GM12878 (cell line): ENCODE data around the gene MYO1H. TPM values are rescaled to one million over a fixed set of nuclear protein-coding genes. Genes with fewer than 3 reads are reported as not detected.

Experiments
- ATAC-seq: fragments of 200-7000 bp; cut with Tn5 transposase; 3 replicates; pipeline ENCODE4 v1.9.1; 2020; ENCODE audit warnings: mild to moderate bottlenecking, moderate library complexity
- BruUV-seq: library from RNA; stranded (reverse); fragments of 400-500 nt; replicated peaks from 2 replicates; lab custom pipeline; 2021; lab: Mats Ljungman, UMichigan
- CTCF ChIA-PET: fragments of 300-600 bp; sonication (Branson Sonifier 250); formaldehyde crosslinking; extraction: SDS; loops from one replicate; lab custom pipeline; 2021; ENCODE audit warnings: inconsistent platforms; lab: Yijun Ruan, JAX
- POLR2A ChIA-PET: fragments of 350-600 bp; formaldehyde crosslinking; extraction: SDS; loops from one replicate; lab custom pipeline; 2021; ENCODE audit warnings: inconsistent platforms; lab: Charles Lee
- RAD21 ChIA-PET: fragments of 300-600 bp; sonication (Branson Sonifier 250); formaldehyde crosslinking; loops from one replicate; lab custom pipeline; 2023; ENCODE audit warnings: antibody characterized with exemption; ENCODE audit not compliant: unreplicated experiment; lab: Charles Lee
- SMC1A ChIA-PET: fragments of 300-600 bp; sonication (Branson Sonifier 250); formaldehyde crosslinking; loops from one replicate; lab custom pipeline; 2023; ENCODE audit not compliant: unreplicated experiment, uncharacterized antibody; lab: Charles Lee
- DNase-seq: peaks from one replicate; pipeline ENCODE4 v3.0.0-alpha.2; 2011; ENCODE audit warnings: low read depth, low spot score
- FAIRE-seq: peaks from 3 replicates; lab custom pipeline; 2011; peaks lifted over from hg19 to GRCh38; lab: Jason Lieb, UNC
- H2AFZ ChIP-seq: 2 replicates; pipeline ENCODE4 v1.6.0; 2011; ENCODE audit warnings: low read depth, low read length, control low read depth; ENCODE audit not compliant: control insufficient read depth
- H3K27ac ChIP-seq: 2 replicates; pipeline ENCODE4 v1.5.1; 2011; ENCODE audit warnings: control low read depth; ENCODE audit not compliant: control insufficient read depth, insufficient read depth
- H3K27me3 ChIP-seq, 2 experiments: replicated peaks in 1 of 2; 2 replicates each; pipeline versions ENCODE4 v1.6.0 to v1.6.1; 2011; ENCODE audit warnings: low read length in 1 of 2; ENCODE audit not compliant: control insufficient read depth in 2 of 2, insufficient read depth in 2 of 2
- H3K36me3 ChIP-seq, 2 experiments: 2 replicates each; pipeline ENCODE4 v1.5.1; 2011; ENCODE audit warnings: low read length in 1 of 2; ENCODE audit not compliant: control insufficient read depth in 2 of 2, insufficient read depth in 2 of 2
- H3K4me1 ChIP-seq: 2 replicates; pipeline ENCODE4 v1.6.1; 2011; ENCODE audit warnings: mild to moderate bottlenecking, low read length, moderate library complexity, mixed read lengths; ENCODE audit not compliant: control insufficient read depth, insufficient read depth
- H3K4me2 ChIP-seq: 2 replicates; pipeline ENCODE4 v1.6.0; 2011; ENCODE audit warnings: control low read depth; ENCODE audit not compliant: control insufficient read depth, insufficient read depth
- H3K4me3 ChIP-seq: fragments of 200-600 bp; sonication (generic); 2 replicates; pipeline ENCODE4 v1.5.1; 2016
- H3K79me2 ChIP-seq: 2 replicates; pipeline ENCODE4 v1.6.0; 2011; ENCODE audit warnings: low read length; ENCODE audit not compliant: control insufficient read depth, insufficient read depth
- H3K9ac ChIP-seq: 2 replicates; pipeline ENCODE4 v1.8.0; 2011; ENCODE audit warnings: low read length, control low read depth, mixed read lengths; ENCODE audit not compliant: control insufficient read depth, insufficient read depth
- H3K9me3 ChIP-seq: replicated peaks from 3 replicates; pipeline ENCODE4 v1.5.1; 2011; ENCODE audit warnings: mild to moderate bottlenecking, low read length; ENCODE audit not compliant: control insufficient read depth, insufficient read depth
- H4K20me1 ChIP-seq: 2 replicates; pipeline ENCODE4 v1.6.0; 2011; ENCODE audit not compliant: control insufficient read depth, insufficient read depth
- ATF3 ChIP-seq: IDR thresholded peaks from 2 replicates; pipeline ENCODE4 v1.6.1; 2011; ENCODE audit warnings: low read depth, mild to moderate bottlenecking, low read length, moderate library complexity, borderline replicate concordance; ENCODE audit errors: extremely low read depth
- BACH1 ChIP-seq: fragments of 450-650 bp; IDR thresholded peaks from 2 replicates; pipeline ENCODE4 v1.6.1; 2017; ENCODE audit warnings: mild to moderate bottlenecking, borderline replicate concordance
- CBX3 ChIP-seq: fragments of 200-600 bp; sonication (generic); IDR thresholded peaks from 2 replicates; pipeline ENCODE4 v1.6.1; 2016; ENCODE audit warnings: low read depth, borderline replicate concordance
- DPF2 ChIP-seq: fragments of 450-650 bp; IDR thresholded peaks from 2 replicates; pipeline ENCODE4 v1.6.1; 2017; ENCODE audit warnings: mild to moderate bottlenecking
- MEF2A ChIP-seq: IDR thresholded peaks from 2 replicates; pipeline ENCODE4 v1.6.1; 2011; ENCODE audit warnings: low read depth, mild to moderate bottlenecking, low read length, moderate library complexity; ENCODE audit not compliant: insufficient read depth
- NFXL1 ChIP-seq: fragments of 450-650 bp; IDR thresholded peaks from 2 replicates; pipeline ENCODE4 v1.6.1; 2017; ENCODE audit warnings: antibody characterized with exemption, mild to moderate bottlenecking, borderline replicate concordance
- POLR2A ChIP-seq: IDR thresholded peaks from 2 replicates; pipeline ENCODE4 v1.6.1; 2011; ENCODE audit warnings: low read depth, mild to moderate bottlenecking, low read length
- RB1 ChIP-seq: fragments of 450-650 bp; formaldehyde crosslinking; IDR thresholded peaks from 2 replicates; pipeline ENCODE4 v1.6.1; 2017; ENCODE audit warnings: mild to moderate bottlenecking, borderline replicate concordance
- WRNIP1 ChIP-seq: IDR thresholded peaks from 2 replicates; pipeline ENCODE4 v1.6.1; 2011; ENCODE audit warnings: low read depth, low read length, improper control_type of control experiment, borderline replicate concordance
- ZNF622 ChIP-seq: fragments of 450-650 bp; IDR thresholded peaks from 2 replicates; pipeline ENCODE4 v1.6.1; 2017; ENCODE audit warnings: mild to moderate bottlenecking, inconsistent platforms
- WGBS: methylation state at CpG from one replicate; pipeline ENCODE4 v1.1.6; 2016; ENCODE audit warnings: low lambda C conversion rate; ENCODE audit not compliant: insufficient replicate concordance, insufficient coverage; ENCODE audit errors: missing lambda C conversion rate; 5-methylcytosine and 5-hydroxymethylcytosine counted together
- in situ Hi-C: fragments of 300-500 bp; cut with MboI; formaldehyde crosslinking; loops from 9 replicates; pipeline ENCODE4 v1.14.3; 2018; ENCODE audit warnings: mixed read lengths
- intact Hi-C: fragments of 100-400 bp; cut with micrococcal nuclease; formaldehyde crosslinking; loops from one replicate; pipeline ENCODE4 v1.14.2; 2022; ENCODE audit not compliant: unreplicated experiment
- polyA plus RNA-seq, 11 experiments: library from polyadenylated mRNA; depleted of rRNA in 4 of 11; unstranded in 6 of 11; stranded (reverse) in 5 of 11; fragments of >200 nt; fragmentation: Nextera tagmentation in 4 of 11; fragmentation: Illumina TruSeq in 1 of 11; extraction: Ambion mirVana in 4 of 11; extraction: Trizol in 1 of 11; gene quantifications; 1 replicate in 1 of 11; 2 replicates in 10 of 11; pipeline versions ENCODE4 v1.2.1 to v1.2.3, GENCODE V29; 2011 to 2016; ENCODE audit warnings: inconsistent platforms in 2 of 11, missing spikeins in 2 of 11, low read depth in 1 of 11
- total RNA-seq, 4 experiments: library from RNA; depleted of rRNA in 3 of 4; stranded (reverse); fragments of >200 nt in 3 of 4; fragmentation: Illumina TruSeq in 1 of 4; extraction: Trizol in 1 of 4; gene quantifications; 2 replicates each; pipeline versions ENCODE4 v1.2.1 to v1.2.3, GENCODE V29; 2013 to 2021

Gene MYO1H
- total and polyA plus RNA-seq, 10 of the 15 experiments (the other 5 are each of a cell fraction or from before 2014, with no cell fraction given) = 0.05 TPM; not detected in 9

GRCh38 chr12:109329003-109329402 is 18.7 kb upstream of the MYO1H start:
- no peak for FAIRE-seq
- Histone ChIP-seq H3K27ac (no peak overlapping the region), H3K4me1 (no peaks in the 10 kb centered on the region), H3K27me3 (no peaks in the 10 kb centered on the region; a peak in 2 of 4 replicates), H3K4me3 (no peak overlapping the region), H3K4me2 (no peak overlapping the region), H4K20me1 (no peaks in the 10 kb centered on the region), H3K79me2 (no peaks in the 10 kb centered on the region), H3K9me3 (no peaks in the 10 kb centered on the region), H2AFZ (no peak overlapping the region), H3K9ac (no peak overlapping the region), H3K36me3 (no peaks in the 10 kb centered on the region)
- ATAC-seq = no peak
- 22% methylated on average over 3 of the region's 3 CpGs for WGBS
- POLR2A ChIA-PET = no interaction called here
- no TSS peak for BruUV-seq
- RAD21 ChIA-PET = no interaction called here
- DNase-seq = no peak
- TF ChIP-seq BACH1 = no peak
- TF ChIP-seq DPF2 = no peak
- no peak for TF ChIP-seq ZNF622
- intact Hi-C loops = no loop called here
- SMC1A ChIA-PET = interaction anchor here (0.7 kb wide), 1 partner anchor 10 kb away, joined by 3 read pairs; no protein-coding TSS in a partner anchor
- CTCF ChIA-PET = interaction anchor here (0.6 to 1.3 kb wide), 3 partner anchors 33 to 188 kb away, joined by 3 to 7 read pairs (median 3); no protein-coding TSS in a partner anchor
- in situ Hi-C loops = no loop called here

GRCh38 chr12:109329686-109330085 is 18.0 kb upstream of the MYO1H start:
- Histone ChIP-seq H3K27ac (no peak overlapping the region), H3K4me3 (no peak overlapping the region), H3K4me2 (no peak overlapping the region), H4K20me1 (no peaks in the 10 kb centered on the region), H3K9ac (no peak overlapping the region), H3K79me2 (no peaks in the 10 kb centered on the region), H2AFZ (no peak overlapping the region), H3K36me3 (no peaks in the 10 kb centered on the region), H3K27me3 (no peaks in the 10 kb centered on the region; a peak in 2 of 4 replicates), H3K4me1 (no peaks in the 10 kb centered on the region), H3K9me3 (no peaks in the 10 kb centered on the region)
- no peak for ATAC-seq
- no TSS peak for BruUV-seq
- in situ Hi-C loops (no loop called here), intact Hi-C loops (no loop called here)
- TF ChIP-seq MEF2A (no peak), POLR2A (no peak), RB1 (no peak), WRNIP1 (no peak), CBX3 (no peak), DPF2 (no peak), NFXL1 (no peak), ATF3 (no peak)
- ChIA-PET SMC1A (no interaction called here), POLR2A (no interaction called here), RAD21 (no interaction called here), CTCF (no interaction called here)
- DNase-seq = no peak
- no peak for FAIRE-seq
- 35% methylated on average over 7 of the region's 7 CpGs for WGBS
